HepG2 (cell line): Measurements from ENCODE around the gene FHDC1. TPM values are rescaled to one million over a fixed set of nuclear protein-coding genes. Genes with fewer than 3 reads are reported as not detected.

ENCODE experiments used
- ATAC-seq: fragments of 200-7000 bp; cut with Tn5 transposase; 3 replicates; pipeline ENCODE4 v1.9.1; 2020; ENCODE audit warnings: mild to moderate bottlenecking, moderate library complexity
- BruUV-seq: library from RNA; stranded (reverse); fragments of 400-500 nt; replicated peaks from 2 replicates; lab custom pipeline; 2021; lab: Mats Ljungman, UMichigan
- CTCF ChIA-PET: fragments of 300-600 bp; formaldehyde crosslinking; extraction: SDS; loops from one replicate; lab custom pipeline; 2021; ENCODE audit warnings: low total read pairs, inconsistent platforms, low intra/inter-chr PET ratio; lab: Yijun Ruan, JAX
- POLR2A ChIA-PET: fragments of 350-600 bp; sonication (Branson Sonifier 250); formaldehyde crosslinking; loops from one replicate; lab custom pipeline; 2020; ENCODE audit warnings: antibody characterized with exemption, inconsistent platforms; lab: Yijun Ruan, JAX
- DNase-seq: peaks from one replicate; pipeline ENCODE4 v3.0.0-alpha.2; 2015; ENCODE audit warnings: low spot score
- FAIRE-seq: peaks from 3 replicates; lab custom pipeline; 2011; peaks lifted over from hg19 to GRCh38; lab: Jason Lieb, UNC
- H2AFZ ChIP-seq: one replicate; pipeline ENCODE4 v1.6.1; 2011; ENCODE audit warnings: low read length, inconsistent platforms
- H3K27ac ChIP-seq: fragments of 300-600 bp; 3 replicates; pipeline ENCODE4 v1.8.0; 2011; ENCODE audit warnings: mixed run types, mild to moderate bottlenecking, mixed read lengths, low read length, inconsistent platforms; ENCODE audit not compliant: insufficient read depth; ENCODE audit errors: extremely low read length
- H3K27me3 ChIP-seq, 2 experiments: fragments of 200-600 bp in 1 of 2; 2 replicates in 1 of 2; 3 replicates in 1 of 2; pipeline versions ENCODE4 v1.6.0 to v1.8.0; 2011; ENCODE audit warnings: low read length in 2 of 2, mild to moderate bottlenecking in 2 of 2, moderate library complexity in 2 of 2, inconsistent platforms in 1 of 2; ENCODE audit not compliant: insufficient read depth in 2 of 2, control insufficient read depth in 1 of 2
- H3K36me3 ChIP-seq, 2 experiments: fragments of 200-600 bp in 1 of 2; replicated peaks in 1 of 2; 2 replicates in 1 of 2; 3 replicates in 1 of 2; pipeline versions ENCODE4 v1.5.1 to v1.8.0; 2011; ENCODE audit warnings: low read length in 2 of 2, inconsistent platforms in 1 of 2; ENCODE audit not compliant: insufficient read depth in 2 of 2, control insufficient read depth in 1 of 2
- H3K4me1 ChIP-seq: 2 replicates; pipeline ENCODE4 v1.5.1; 2012; ENCODE audit warnings: low read length, inconsistent platforms; ENCODE audit not compliant: insufficient read depth
- H3K4me2 ChIP-seq: 2 replicates; pipeline ENCODE4 v1.6.0; 2011; ENCODE audit warnings: low read depth, low read length, inconsistent platforms
- H3K4me3 ChIP-seq, 3 experiments: fragments of 200-600 bp in 1 of 3; sonication (generic), shearing (Covaris generic) in 1 of 3; replicated peaks in 1 of 3; 2 replicates each; pipeline ENCODE4 v1.5.1; 2011 to 2016; ENCODE audit warnings: low read length in 3 of 3, inconsistent platforms in 2 of 3, low read depth in 2 of 3, mild to moderate bottlenecking in 2 of 3, control low read depth in 1 of 3, mixed read lengths in 1 of 3; ENCODE audit not compliant: insufficient read depth in 1 of 3
- H3K79me2 ChIP-seq: one replicate; pipeline ENCODE4 v1.6.1; 2011; ENCODE audit warnings: low read length, inconsistent platforms; ENCODE audit not compliant: insufficient read depth
- H3K9ac ChIP-seq: 2 replicates; pipeline ENCODE4 v1.6.0; 2011; ENCODE audit warnings: mild to moderate bottlenecking, low read depth, low read length, inconsistent platforms; ENCODE audit not compliant: insufficient read depth
- H3K9me3 ChIP-seq: 2 replicates; pipeline ENCODE4 v1.5.1; 2012; ENCODE audit warnings: mild to moderate bottlenecking, low read length
- H4K20me1 ChIP-seq: 2 replicates; pipeline ENCODE4 v1.6.0; 2011; ENCODE audit warnings: inconsistent platforms, mild to moderate bottlenecking, low read length, moderate library complexity; ENCODE audit not compliant: insufficient read depth
- AGO1 ChIP-seq: fragments of 200-400 bp; formaldehyde crosslinking; IDR thresholded peaks from 2 replicates; pipeline ENCODE4 v1.6.1; 2017; ENCODE audit warnings: mild to moderate bottlenecking, low read depth, low read length, moderate library complexity; ENCODE audit not compliant: poor library complexity, severe bottlenecking
- ATRX ChIP-seq: sonication (generic); formaldehyde crosslinking; IDR thresholded peaks from 2 replicates; pipeline ENCODE4 v1.4.0; 2020; ENCODE audit warnings: missing genetic modification reagents, borderline replicate concordance
- CEBPB ChIP-seq: IDR thresholded peaks from 2 replicates; pipeline ENCODE4 v1.6.1; 2011; ENCODE audit warnings: low read depth, low read length, improper control_type of control experiment, borderline replicate concordance
- HDAC6 ChIP-seq: fragments of 200-600 bp; sonication (generic); IDR thresholded peaks from 2 replicates; pipeline ENCODE4 v1.7.0; 2017; ENCODE audit warnings: mild to moderate bottlenecking, antibody characterized with exemption, low read length, low read depth
- HNF4A ChIP-seq: sonication (generic); formaldehyde crosslinking; IDR thresholded peaks from 2 replicates; pipeline ENCODE4 v1.4.0; 2020; ENCODE audit warnings: missing genetic modification reagents
- HNF4G ChIP-seq, 2 experiments: sonication (generic) in 1 of 2; formaldehyde crosslinking in 1 of 2; IDR thresholded peaks; 2 replicates each; pipeline versions ENCODE4 v1.4.0 to v1.6.1; 2011 to 2020; ENCODE audit warnings: borderline replicate concordance in 2 of 2, low read depth in 2 of 2, mild to moderate bottlenecking in 2 of 2, low read length in 1 of 2, missing genetic modification reagents in 1 of 2, moderate library complexity in 1 of 2
- MAX ChIP-seq: IDR thresholded peaks from 2 replicates; pipeline ENCODE4 v1.6.1; 2012; ENCODE audit warnings: inconsistent platforms
- MED13 ChIP-seq: sonication (generic); formaldehyde crosslinking; IDR thresholded peaks from 2 replicates; pipeline ENCODE4 v1.5.0; 2020; ENCODE audit warnings: missing genetic modification reagents
- SRSF9 ChIP-seq: fragments of 200-400 bp; formaldehyde crosslinking; IDR thresholded peaks from 2 replicates; pipeline ENCODE4 v1.6.1; 2018; ENCODE audit warnings: borderline replicate concordance, mild to moderate bottlenecking, low read depth, low read length; ENCODE audit not compliant: insufficient read depth, poor library complexity, severe bottlenecking
- SYNCRIP ChIP-seq: fragments of 200-400 bp; formaldehyde crosslinking; IDR thresholded peaks from 2 replicates; pipeline ENCODE4 v1.6.1; 2018; ENCODE audit warnings: mild to moderate bottlenecking, low read depth, low read length; ENCODE audit not compliant: insufficient read depth
- ZNF639 ChIP-seq: conservative IDR thresholded peaks from 2 replicates; pipeline ENCODE4 v1.6.1; 2018; ENCODE audit warnings: missing genetic modification reagents
- WGBS: methylation state at CpG from one replicate; pipeline ENCODE4 v1.1.6; 2017; ENCODE audit warnings: low lambda C conversion rate; 5-methylcytosine and 5-hydroxymethylcytosine counted together
- in situ Hi-C: cut with HindIII; loops from 2 replicates; pipeline ENCODE4 v1.10.0; 2017; ENCODE audit warnings: low pct_unique_long_range_greater_than_20kb; ENCODE audit not compliant: extremely low pct_ligation_motif_present
- intact Hi-C: fragments of 100-400 bp; cut with micrococcal nuclease; formaldehyde crosslinking; loops from one replicate; pipeline ENCODE4 v1.10.0; 2022; ENCODE audit not compliant: unreplicated experiment
- polyA plus RNA-seq, 8 experiments: library from polyadenylated mRNA; depleted of rRNA in 3 of 8; stranded (reverse) in 7 of 8; unstranded in 1 of 8; fragments of >200 nt; fragmentation: Illumina TruSeq in 4 of 8; extraction: Trizol in 4 of 8; gene quantifications; 2 replicates each; pipeline versions ENCODE4 v1.2.1 to v1.2.3, GENCODE V29; 2011 to 2016; ENCODE audit warnings: low read depth in 4 of 8, missing spikeins in 1 of 8, mixed read lengths in 1 of 8; ENCODE audit not compliant: insufficient read depth in 1 of 8
- total RNA-seq, 5 experiments: library from RNA; depleted of rRNA; stranded (reverse); fragments of >200 nt; fragmentation: Illumina TruSeq; extraction: Trizol; gene quantifications; 2 replicates each; pipeline ENCODE4 v1.2.3, GENCODE V29; 2016; ENCODE audit warnings: low read depth in 1 of 5
- TF ChIP-seq, protein P1 (sequence below): IDR thresholded peaks from 2 replicates; pipeline ENCODE4 v1.6.1; 2016
- TF ChIP-seq, protein P2 (sequence below): IDR thresholded peaks from 2 replicates; pipeline ENCODE4 v1.4.0; 2020; ENCODE audit warnings: mild to moderate bottlenecking, missing genetic modification reagents

The FHDC1 gene
- total and polyA plus RNA-seq, 2 of the 13 experiments (the other 11 are each of a cell fraction or from before 2014, with no cell fraction given), result 0.07 to 0.15 TPM

DNA sequence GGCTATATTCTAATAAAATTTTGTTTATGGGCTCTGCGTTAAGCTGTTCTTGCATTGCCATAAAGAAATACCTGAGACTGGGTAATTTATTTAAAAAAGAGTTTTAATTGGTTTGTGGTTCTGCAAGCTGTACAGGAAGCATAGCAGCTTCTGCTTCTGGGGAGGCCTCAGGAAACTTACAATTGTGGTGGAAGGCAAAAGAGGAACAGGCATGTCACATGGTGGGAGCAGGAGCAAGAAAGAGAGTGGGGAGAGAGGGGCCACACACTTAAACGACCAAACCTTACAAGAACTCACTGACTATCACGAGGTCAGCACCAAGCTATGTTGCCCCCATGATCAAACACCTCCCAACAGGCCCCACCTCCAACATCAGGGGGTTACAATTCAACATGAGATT lies 74.0 kb downstream of the FHDC1 start:
- Histone ChIP-seq H3K9ac (no peak overlapping the region), H3K36me3 (no peaks in the 10 kb centered on the region), H3K9me3 (no peaks in the 10 kb centered on the region), H3K4me3 (no peak overlapping the region), H3K27me3 (peaks cover 0 to 14% of the 10 kb centered on the region in 2 experiments; a peak in 1 of 5 replicates), H3K79me2 (no peaks in the 10 kb centered on the region), H2AFZ (no peak overlapping the region), H3K4me1 (0 out of 2 replicates have a peak, but pooled peaks cover 7% of the 10 kb centered on the region), H4K20me1 (no peaks in the 10 kb centered on the region), H3K27ac (no peak overlapping the region), H3K4me2 (no peak overlapping the region)
- DNase-seq, result no peak
- intact Hi-C loops, result no loop called here
- no peak for FAIRE-seq
- ChIA-PET POLR2A (no interaction called here), CTCF (no interaction called here)
- in situ Hi-C loops, result no loop called here
- no peak for TF ChIP-seq HDAC6
- TF ChIP-seq SRSF9, result no peak
- TF ChIP-seq, protein P1, sequence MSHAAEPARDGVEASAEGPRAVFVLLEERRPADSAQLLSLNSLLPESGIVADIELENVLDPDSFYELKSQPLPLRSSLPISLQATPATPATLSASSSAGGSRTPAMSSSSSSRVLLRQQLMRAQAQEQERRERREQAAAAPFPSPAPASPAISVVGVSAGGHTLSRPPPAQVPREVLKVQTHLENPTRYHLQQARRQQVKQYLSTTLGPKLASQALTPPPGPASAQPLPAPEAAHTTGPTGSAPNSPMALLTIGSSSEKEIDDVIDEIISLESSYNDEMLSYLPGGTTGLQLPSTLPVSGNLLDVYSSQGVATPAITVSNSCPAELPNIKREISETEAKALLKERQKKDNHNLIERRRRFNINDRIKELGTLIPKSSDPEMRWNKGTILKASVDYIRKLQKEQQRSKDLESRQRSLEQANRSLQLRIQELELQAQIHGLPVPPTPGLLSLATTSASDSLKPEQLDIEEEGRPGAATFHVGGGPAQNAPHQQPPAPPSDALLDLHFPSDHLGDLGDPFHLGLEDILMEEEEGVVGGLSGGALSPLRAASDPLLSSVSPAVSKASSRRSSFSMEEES (CRISPR knock-in tag), result no peak
- TF ChIP-seq MAX, result no peak
- no peak for TF ChIP-seq CEBPB
- no peak for TF ChIP-seq MED13
- TF ChIP-seq SYNCRIP, result no peak
- TF ChIP-seq HNF4G (IDR thresholded peaks at IDR 0.05; ENCODE audit: borderline replicate concordance, low read depth, low read length), result no peak
- TF ChIP-seq HNF4G (CRISPR knock-in tag; IDR thresholded peaks at IDR 0.05; ENCODE audit: borderline replicate concordance, low read depth), result no peak
- TF ChIP-seq HNF4A (CRISPR knock-in tag), result no peak
- TF ChIP-seq ATRX, result no peak
- TF ChIP-seq, protein P2, sequence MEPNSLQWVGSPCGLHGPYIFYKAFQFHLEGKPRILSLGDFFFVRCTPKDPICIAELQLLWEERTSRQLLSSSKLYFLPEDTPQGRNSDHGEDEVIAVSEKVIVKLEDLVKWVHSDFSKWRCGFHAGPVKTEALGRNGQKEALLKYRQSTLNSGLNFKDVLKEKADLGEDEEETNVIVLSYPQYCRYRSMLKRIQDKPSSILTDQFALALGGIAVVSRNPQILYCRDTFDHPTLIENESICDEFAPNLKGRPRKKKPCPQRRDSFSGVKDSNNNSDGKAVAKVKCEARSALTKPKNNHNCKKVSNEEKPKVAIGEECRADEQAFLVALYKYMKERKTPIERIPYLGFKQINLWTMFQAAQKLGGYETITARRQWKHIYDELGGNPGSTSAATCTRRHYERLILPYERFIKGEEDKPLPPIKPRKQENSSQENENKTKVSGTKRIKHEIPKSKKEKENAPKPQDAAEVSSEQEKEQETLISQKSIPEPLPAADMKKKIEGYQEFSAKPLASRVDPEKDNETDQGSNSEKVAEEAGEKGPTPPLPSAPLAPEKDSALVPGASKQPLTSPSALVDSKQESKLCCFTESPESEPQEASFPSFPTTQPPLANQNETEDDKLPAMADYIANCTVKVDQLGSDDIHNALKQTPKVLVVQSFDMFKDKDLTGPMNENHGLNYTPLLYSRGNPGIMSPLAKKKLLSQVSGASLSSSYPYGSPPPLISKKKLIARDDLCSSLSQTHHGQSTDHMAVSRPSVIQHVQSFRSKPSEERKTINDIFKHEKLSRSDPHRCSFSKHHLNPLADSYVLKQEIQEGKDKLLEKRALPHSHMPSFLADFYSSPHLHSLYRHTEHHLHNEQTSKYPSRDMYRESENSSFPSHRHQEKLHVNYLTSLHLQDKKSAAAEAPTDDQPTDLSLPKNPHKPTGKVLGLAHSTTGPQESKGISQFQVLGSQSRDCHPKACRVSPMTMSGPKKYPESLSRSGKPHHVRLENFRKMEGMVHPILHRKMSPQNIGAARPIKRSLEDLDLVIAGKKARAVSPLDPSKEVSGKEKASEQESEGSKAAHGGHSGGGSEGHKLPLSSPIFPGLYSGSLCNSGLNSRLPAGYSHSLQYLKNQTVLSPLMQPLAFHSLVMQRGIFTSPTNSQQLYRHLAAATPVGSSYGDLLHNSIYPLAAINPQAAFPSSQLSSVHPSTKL, result no peak
- no peak for TF ChIP-seq AGO1
- no peak for TF ChIP-seq ZNF639 (CRISPR knock-in tag)
- ATAC-seq, result no peak
- BruUV-seq, result no TSS peak
- 31% methylated on average over 3 of the region's 3 CpGs for WGBS
